Heart right ventricle (tissue), 16 donors: Measurements from ENCODE around the gene SLC34A1. TPM values are rescaled to one million over a fixed set of nuclear protein-coding genes. Genes with fewer than 3 reads are reported as not detected.

Experiments
- ATAC-seq, 8 donors: fragments of 200-7000 bp; cut with Tn5 transposase; one replicate each; pipeline ENCODE4 v1.9.1; 2020; ENCODE audit warnings: mild to moderate bottlenecking in 8 of 8, moderate library complexity in 8 of 8, moderate number of reproducible peaks in 1 of 8
- DNase-seq, 2 donors: peaks; one replicate each; pipeline ENCODE4 v3.0.0-alpha.2; 2020
- H3K27ac ChIP-seq, 10 donors: fragments of 200-600 bp; sonication (generic) in 2 of 10; one replicate each; pipeline versions ENCODE4 v1.5.0 to v1.8.0; 2020 to 2022; ENCODE audit warnings: mild to moderate bottlenecking in 3 of 10
- H3K27me3 ChIP-seq, 7 donors: fragments of 200-600 bp; one replicate each; pipeline ENCODE4 v1.8.0; 2021 to 2022; ENCODE audit warnings: mild to moderate bottlenecking in 2 of 7
- H3K36me3 ChIP-seq, 9 donors: fragments of 200-600 bp; sonication (generic) in 1 of 9; one replicate each; pipeline versions ENCODE4 v1.5.0 to v1.8.0; 2020 to 2022; ENCODE audit warnings: mild to moderate bottlenecking in 2 of 9
- H3K4me1 ChIP-seq, 9 donors: fragments of 200-600 bp; sonication (generic) in 1 of 9; one replicate each; pipeline versions ENCODE4 v1.5.0 to v1.8.0; 2020 to 2022; ENCODE audit warnings: mild to moderate bottlenecking in 4 of 9
- H3K4me3 ChIP-seq, 10 donors: fragments of 200-600 bp; sonication (generic) in 2 of 10; one replicate each; pipeline versions ENCODE4 v1.5.0 to v1.8.0; 2020 to 2022; ENCODE audit warnings: mild to moderate bottlenecking in 7 of 10, moderate library complexity in 2 of 10
- H3K9me3 ChIP-seq, 11 donors: fragments of 200-600 bp in 10 of 11; sonication (generic) in 2 of 11; one replicate each; pipeline versions ENCODE4 v1.5.0 to v1.8.0; 2013 to 2022; ENCODE audit warnings: mild to moderate bottlenecking in 2 of 11, control low read depth in 1 of 11, moderate library complexity in 1 of 11
- CTCF ChIP-seq, 9 donors: fragments of 200-600 bp; sonication (generic) in 2 of 9; IDR thresholded peaks; one replicate each; pipeline versions ENCODE4 v1.5.0 to v1.8.0; 2021 to 2022; ENCODE audit warnings: antibody characterized with exemption in 9 of 9, mild to moderate bottlenecking in 5 of 9, moderate library complexity in 1 of 9
- WGBS, 2 donors: extraction: QIAGEN DNeasy Blood & Tissue Kit; methylation state at CpG; one replicate each; pipeline ENCODE4 v1.1.7; 2013; ENCODE audit warnings: inconsistent platforms in 1 of 2; 5-methylcytosine and 5-hydroxymethylcytosine counted together
- intact Hi-C, 10 donors: fragments of 100-400 bp; cut with DNase I; formaldehyde crosslinking; loops; one replicate each; pipeline versions ENCODE4 v1.11.1 to v1.14.2; 2022
- polyA plus RNA-seq, 2 donors: library from polyadenylated mRNA; stranded (reverse); fragments of 200-250 nt; gene quantifications; one replicate each; pipeline ENCODE4 v1.2.3, GENCODE V29; 2013
- total RNA-seq, 10 donors: library from RNA; stranded (reverse); fragmentation: NEBNext Ultra II Directional in 3 of 10; extraction: Animal tissue kit (Norgen Biotek cat#: 25700) in 3 of 10; gene quantifications; one replicate each; pipeline versions ENCODE4 v1.2.1 to v1.2.4, GENCODE V29; 2021 to 2023
- donor health status: Arrhythmogenic right ventricular cardiomyopathy.
- donor health status: ischemic (EF 13 %, LVEDD 7.1; RV severe dilation, severe dysfunction).
- donor health status: healthy with polysubstance abuse.
- donor health status: DM: no; HTN: yes; CAD: no.
- donor health status: DM: no; HTN: no; CAD: no.
- donor health status: ischemic (EF 25% LVEDD 6.9; RV normal size, moderate dysfunction).
- donor health status: ischemic (EF 25% LVEDD 5.7; RV mildly dilated, moderate dysfunction).
- donor health status: healthy.
- donor health status: DM: yes; HTN: yes; CAD: no.
- donor health status: Ischemic cardiomyopathy.
- donor health status: ischemic (EF 35%, LVEDD 5.7; RV mildly dilated, moderate dysfunction).
- donor health status: nonischemic (EF 11% LVEDD 7.7; RV severe dilation, severe dysfunction).
- donor health status: DM: yes; HTN: yes; CAD: no.
- donor health status: PGD.
- donor health status: ischemic (EF 29% LVEDD 5.4; RV normal size, mild dysfunction).
- donor health status: nonischemic (EF 23%, LVEDD 6.1; RV moderate dilation, normal function).

The SLC34A1 gene
- total and polyA plus RNA-seq, 12 donors: 0.12 TPM; not detected in 11

- Histone ChIP-seq H3K9me3 (no peaks in the 10 kb centered on the region), H3K27ac (no peak overlapping the region), H3K4me3 (no peak overlapping the region), H3K4me1 (peaks cover 0 to 12% (median 2%) of the 10 kb centered on the region in 9 donors), H3K36me3 (peaks cover 0 to 100% (median 34%) of the 10 kb centered on the region in 9 donors), H3K27me3 (no peaks in the 10 kb centered on the region)
- TF ChIP-seq CTCF (IDR thresholded peaks at IDR 0.05): no peak
- intact Hi-C loops: no loop called here
- ATAC-seq (no peak), DNase-seq (no peak)
- 74 to 75% methylated on average over 4 of the region's 4 CpGs for WGBS, 2 donors
Measured at GRCh38 chr5:177437623-177438022, 53.4 kb downstream of the SLC34A1 start.

DNA sequence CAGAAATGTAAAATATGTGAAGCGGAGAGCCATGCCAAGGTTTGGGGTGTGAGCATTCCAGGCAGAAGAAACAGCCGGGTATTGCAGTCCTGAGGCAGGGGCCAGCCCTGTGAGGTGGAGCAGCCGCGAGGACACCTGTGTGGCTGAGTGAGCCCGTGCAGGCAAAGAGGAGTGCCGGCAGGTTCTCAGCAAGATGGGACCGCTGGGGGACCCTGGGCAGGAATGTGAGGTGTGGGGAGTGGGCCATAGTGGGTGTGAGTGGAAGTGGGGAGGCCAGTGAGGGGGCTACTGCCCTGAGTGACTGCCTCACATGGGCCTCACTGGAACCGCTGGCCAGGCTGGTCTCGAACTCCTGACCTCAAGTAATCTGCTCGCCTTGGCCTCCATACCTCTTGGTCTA, 54.2 kb downstream of the SLC34A1 start:
- 95 to 96% methylated on average over 10 of the region's 10 CpGs for WGBS, 2 donors

DNA sequence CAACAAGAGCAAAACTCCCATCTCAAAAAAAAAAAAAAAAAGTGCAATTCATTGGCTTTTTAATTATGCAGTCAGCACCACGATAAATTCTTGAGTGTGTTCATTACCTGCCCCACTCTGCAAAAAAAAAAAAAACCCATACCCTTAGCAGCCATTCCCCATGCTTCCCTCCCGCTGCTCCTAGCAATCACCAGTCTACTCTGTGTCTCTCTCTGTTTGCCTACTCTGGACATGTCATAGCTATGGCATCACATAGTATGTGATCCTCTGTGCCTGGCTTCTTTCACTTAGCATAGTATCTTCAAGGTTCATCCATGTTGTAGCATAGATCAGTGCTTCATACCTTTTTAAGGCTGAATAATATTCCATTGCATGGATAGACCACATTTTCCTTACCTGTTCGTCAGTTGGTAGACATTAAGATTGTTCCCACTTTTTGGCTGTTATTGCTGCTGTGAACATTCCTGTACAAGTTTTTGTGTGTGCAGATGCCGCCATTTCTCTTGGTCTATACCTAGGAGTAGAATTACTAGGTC, 55.4 kb downstream of the SLC34A1 start:
- Histone ChIP-seq H3K27ac (no peak overlapping the region), H3K4me3 (no peak overlapping the region), H3K36me3 (peaks cover 0 to 85% (median 20%) of the 10 kb centered on the region in 9 donors), H3K27me3 (no peaks in the 10 kb centered on the region), H3K4me1 (no peaks in the 10 kb centered on the region), H3K9me3 (no peaks in the 10 kb centered on the region)
- intact Hi-C loops: no loop called here
- WGBS, 2 donors: 99 to 100% methylated on average over 4 of the region's 4 CpGs
- DNase-seq (no peak), ATAC-seq (no peak)
- no peak for TF ChIP-seq CTCF (IDR thresholded peaks at IDR 0.05)

More for the DNA sequence above, 54.2 kb downstream of the SLC34A1 start:
- Histone ChIP-seq H3K9me3 (no peaks in the 10 kb centered on the region), H3K27ac (no peak overlapping the region), H3K36me3 (peaks cover 0 to 97% (median 30%) of the 10 kb centered on the region in 9 donors), H3K4me3 (no peak overlapping the region), H3K27me3 (no peaks in the 10 kb centered on the region), H3K4me1 (peaks cover 0 to 4% (median 0%) of the 10 kb centered on the region in 9 donors)
- TF ChIP-seq CTCF (IDR thresholded peaks at IDR 0.05): no peak
- intact Hi-C loops: no loop called here
- DNase-seq (no peak), ATAC-seq (no peak)

GRCh38 chr5:177440211-177440989, 56.2 kb downstream of the SLC34A1 start:
- no peak for TF ChIP-seq CTCF (IDR thresholded peaks at IDR 0.05)
- no peaks in the 10 kb centered on the region for H3K9me3 ChIP-seq
- H3K27me3 ChIP-seq: peaks cover 0 to under 1% (median 0%) of the 10 kb centered on the region in 7 donors
- peaks cover 0 to 77% (median 12%) of the 10 kb centered on the region in 9 donors for H3K36me3 ChIP-seq
- no peak for ATAC-seq
- WGBS, 2 donors: 90 to 94% methylated on average over 24 of the region's 24 CpGs
- H3K4me1 ChIP-seq: peaks cover 0 to 7% (median 0%) of the 10 kb centered on the region in 9 donors
- intact Hi-C loops: no loop called here
- no peak for DNase-seq
- H3K27ac ChIP-seq: peak overlapping the region in 1 of 10 donors; percentile 0
- no peak overlapping the region for H3K4me3 ChIP-seq
